Hippocampal formation (tissue), 2 donors: ENCODE results near the gene KNDC1.

Source experiments
- DNase-seq, 2 donors: peaks; one replicate each; lab custom pipeline; 2025; lab: John Stamatoyannopoulos, UW

Gene KNDC1

GRCh38 chr10:133191651-133192050 is 31.6 kb downstream of the KNDC1 start:
- no peak for DNase-seq

GRCh38 chr10:133194151-133194550 is 34.1 kb downstream of the KNDC1 start:
- DNase-seq, result no peak

- no peak for DNase-seq
Measured at GRCh38 chr10:133195096-133195495, 35.1 kb downstream of the KNDC1 start.

- no peak for DNase-seq
Measured at GRCh38 chr10:133195611-133196010, 35.6 kb downstream of the KNDC1 start.

- no peak for DNase-seq
Measured at GRCh38 chr10:133196221-133196915, 36.3 kb downstream of the KNDC1 start.

- no peak for DNase-seq
Measured at GRCh38 chr10:133196936-133197758, 37.1 kb downstream of the KNDC1 start.

GRCh38 chr10:133197786-133198185 is 37.8 kb downstream of the KNDC1 start:
- no peak for DNase-seq

- no peak for DNase-seq
Measured at GRCh38 chr10:133198206-133198605, 38.2 kb downstream of the KNDC1 start.

- DNase-seq, result no peak
Measured at GRCh38 chr10:133198621-133199487, 38.8 kb downstream of the KNDC1 start.

- no peak for DNase-seq
Measured at GRCh38 chr10:133199488-133199885, 39.5 kb downstream of the KNDC1 start.

- DNase-seq, result no peak
Measured at GRCh38 chr10:133199992-133200611, 40.1 kb downstream of the KNDC1 start.

- DNase-seq, result no peak
Measured at GRCh38 chr10:133200621-133201031, 40.6 kb downstream of the KNDC1 start.

- DNase-seq, result no peak
Measured at GRCh38 chr10:133201151-133201947, 41.3 kb downstream of the KNDC1 start.

GRCh38 chr10:133201948-133202725 is 42.1 kb downstream of the KNDC1 start:
- no peak for DNase-seq

GRCh38 chr10:133202778-133203651 is 43.0 kb downstream of the KNDC1 start:
- no peak for DNase-seq

GRCh38 chr10:133203652-133204195 is 43.7 kb downstream of the KNDC1 start:
- DNase-seq, result no peak

- no peak for DNase-seq
Measured at GRCh38 chr10:133204226-133205015, 44.4 kb downstream of the KNDC1 start.

- no peak for DNase-seq
Measured at GRCh38 chr10:133205146-133205545, 45.1 kb downstream of the KNDC1 start.
